Measurements from ENCODE around the gene ADORA1.

GRCh38 chr1:203196371-203196770 is 68.8 kb downstream of the ADORA1 start:
- TF ChIP-seq POLR2AphosphoS5 (IDR thresholded peaks at IDR 0.05; ENCODE audit: low read depth, low read length) (no peak), POLR2A (IDR thresholded peaks at IDR 0.05; ENCODE audit: low read depth, low read length) (no peak), TAF1 (IDR thresholded peaks at IDR 0.05; ENCODE audit: borderline replicate concordance, low read depth, low read length) (no peak)
